Mucosa of gallbladder (tissue), 1 donor: Measurements from ENCODE around the gene LTBP2. TPM values are rescaled to one million over a fixed set of nuclear protein-coding genes. Genes with fewer than 3 reads are reported as not detected.

Source experiments
- DNase-seq: peaks from one replicate; pipeline ENCODE4 v3.0.0-alpha.2; 2020; ENCODE audit warnings: low spot score
- total RNA-seq: library from RNA; stranded (reverse); gene quantifications from one replicate; pipeline ENCODE4 v1.2.1, GENCODE V29; 2021
- donor health status: DM: no; HTN: no; CAD: no.

The LTBP2 gene
- total RNA-seq, 1 donor from 2014 or later: 84.9 TPM

DNA sequence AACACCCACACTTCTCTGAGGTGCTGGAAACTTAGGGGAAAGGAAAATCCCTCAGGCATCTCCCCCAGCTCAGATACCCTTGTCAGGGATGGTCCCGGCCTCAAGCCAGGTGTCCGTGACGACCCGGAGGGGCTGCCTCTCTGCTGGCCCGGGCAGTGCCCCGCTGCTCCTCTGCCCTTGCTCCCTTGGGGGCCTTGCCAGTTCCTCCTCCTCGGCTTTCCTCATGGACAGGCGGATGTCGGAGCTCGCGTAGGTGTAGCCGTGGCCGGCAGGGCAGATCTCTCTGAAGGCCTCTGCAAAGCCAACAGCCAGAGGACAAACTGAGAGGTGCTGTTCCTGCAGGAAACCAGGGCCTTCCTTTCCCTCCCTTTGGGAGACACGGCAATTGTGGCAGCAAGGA is 83.6 kb downstream of the LTBP2 start:
- DNase-seq: no peak

DNA sequence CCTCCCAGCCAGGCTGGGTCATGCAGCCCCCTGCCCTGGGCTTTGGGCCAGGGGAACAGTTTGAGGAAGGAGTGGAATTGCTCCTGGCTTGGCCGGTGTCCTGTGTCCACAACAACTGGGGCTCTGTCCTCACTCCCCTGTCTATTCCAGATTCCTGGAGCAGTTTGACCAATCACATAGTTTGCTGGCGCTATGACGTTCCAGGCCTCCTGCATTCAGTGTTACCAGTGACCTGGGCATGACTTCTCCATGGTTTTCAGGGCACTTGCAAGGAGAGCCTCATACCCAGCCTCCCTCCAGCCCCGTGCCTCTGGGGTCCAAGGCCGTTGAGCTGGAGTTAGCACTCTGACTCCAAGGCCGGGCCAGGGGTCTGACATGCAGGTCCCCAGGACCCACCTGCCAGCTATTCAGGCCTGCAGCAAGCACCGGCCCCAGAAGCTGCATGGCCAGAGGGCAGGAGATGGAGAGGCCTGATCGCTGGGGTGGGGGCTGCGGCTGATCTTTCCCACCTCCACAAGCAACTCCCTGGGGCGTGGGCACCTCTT is 84.2 kb downstream of the LTBP2 start:
- DNase-seq: no peak

DNA sequence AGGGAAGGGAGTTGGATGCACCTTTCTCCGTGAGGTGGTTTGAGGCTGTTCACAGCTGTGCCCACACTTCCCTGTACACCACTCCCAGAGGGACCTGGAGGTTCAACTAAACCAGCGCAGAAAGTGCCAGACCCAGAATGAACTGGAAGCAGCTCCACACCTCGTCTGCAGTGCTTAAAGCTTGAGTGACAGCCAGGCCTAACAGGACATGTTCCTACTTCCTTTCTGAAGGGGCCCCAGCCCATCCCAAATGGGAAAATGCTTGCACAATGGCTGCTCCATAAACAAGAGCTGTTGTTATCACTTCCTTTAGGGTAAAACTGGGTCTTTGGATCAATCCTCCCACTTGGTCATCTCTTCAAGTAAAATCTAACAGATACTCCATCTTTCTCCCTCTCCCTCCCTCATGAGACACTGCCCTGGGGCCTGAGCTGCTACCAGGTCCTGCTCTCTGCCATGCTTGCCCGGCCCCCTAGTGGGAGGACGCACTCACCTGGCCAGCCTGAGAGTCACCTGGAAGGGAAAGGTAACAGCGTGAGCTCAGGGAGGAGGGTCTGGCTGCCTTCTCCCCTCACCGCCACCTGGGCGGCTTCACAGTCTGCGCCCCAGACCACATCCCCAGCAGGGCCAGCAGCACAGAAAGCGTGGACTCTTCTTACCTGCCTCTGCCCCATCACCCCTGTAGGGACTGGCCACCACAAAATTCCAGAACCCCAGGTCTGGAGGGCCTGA is 85.0 kb downstream of the LTBP2 start:
- DNase-seq: no peak

DNA sequence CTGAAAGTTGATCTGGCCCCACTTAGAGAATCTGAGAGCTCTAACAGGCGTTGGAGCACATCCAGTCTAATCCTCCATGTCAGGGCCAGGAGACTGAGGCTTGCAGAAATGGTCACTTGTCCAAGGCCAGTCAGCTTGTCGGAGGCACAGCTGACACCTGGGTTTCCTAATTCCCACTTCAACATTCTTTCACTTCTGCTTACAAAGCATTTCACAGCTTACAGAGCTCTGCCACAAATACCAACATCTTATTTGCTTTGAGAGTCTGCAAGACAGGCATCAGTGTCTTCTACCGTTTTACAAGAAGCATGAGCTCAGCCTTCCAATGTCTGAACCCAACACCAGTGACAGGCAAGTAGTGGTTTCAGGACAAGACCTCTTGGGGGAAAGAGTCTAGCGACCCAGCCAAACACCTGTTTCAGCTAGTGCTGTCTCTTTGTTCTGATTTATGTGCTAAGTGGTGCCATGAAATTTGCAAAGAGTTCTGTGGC is 86.6 kb downstream of the LTBP2 start:
- DNase-seq: no peak

DNA sequence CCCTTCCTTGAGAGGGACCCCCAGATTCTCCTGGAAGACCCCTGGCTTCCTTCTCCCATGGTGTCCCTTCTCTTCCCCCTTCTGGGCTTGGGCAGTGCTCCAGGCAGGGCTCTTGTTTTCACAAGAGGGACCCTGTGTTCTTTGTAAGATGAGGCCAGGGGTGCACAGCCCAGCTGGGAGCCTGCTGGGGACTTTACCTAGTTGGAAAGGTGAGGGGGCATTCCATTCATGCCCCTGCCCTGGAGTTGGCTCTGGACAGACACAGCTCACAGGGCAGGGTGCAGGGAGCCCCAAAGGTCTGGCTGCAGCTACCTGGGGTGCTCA is 87.3 kb downstream of the LTBP2 start:
- no peak for DNase-seq

DNA sequence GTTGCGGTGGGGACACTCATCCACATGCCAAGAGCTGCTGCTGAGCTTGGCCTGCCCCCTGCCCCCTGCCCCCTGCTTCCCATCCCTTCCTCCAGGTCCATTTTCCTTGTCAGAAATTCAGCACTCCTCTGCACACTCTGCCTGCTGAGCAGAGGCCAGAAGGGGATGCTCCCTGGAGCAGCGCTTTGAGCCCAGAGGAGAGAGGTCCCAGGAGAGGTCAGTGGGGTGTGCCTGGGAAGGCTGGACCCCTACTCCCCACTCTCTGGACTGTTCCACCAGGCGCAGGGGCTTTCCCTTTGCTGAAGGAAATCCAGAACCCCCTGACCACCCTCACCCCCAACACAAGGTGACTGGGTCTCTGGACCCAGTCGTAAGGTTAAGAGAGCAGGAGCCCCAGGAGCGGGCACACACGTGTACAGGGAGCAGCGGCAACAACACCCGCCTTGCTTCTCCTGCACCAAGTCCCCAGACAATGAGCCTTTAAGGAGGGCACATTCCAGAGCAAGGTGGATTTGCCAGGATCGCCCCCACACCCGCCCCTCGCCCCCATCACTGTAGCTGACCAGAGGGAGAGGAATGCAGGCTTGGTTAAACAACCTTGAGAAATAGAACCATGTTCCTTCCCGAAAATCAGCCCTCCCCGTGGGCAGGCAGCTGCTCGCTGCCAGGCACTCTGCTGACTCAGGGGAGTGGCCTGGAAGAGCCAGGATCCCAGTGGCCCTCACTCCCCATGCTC is 87.8 kb downstream of the LTBP2 start:
- DNase-seq: no peak

DNA sequence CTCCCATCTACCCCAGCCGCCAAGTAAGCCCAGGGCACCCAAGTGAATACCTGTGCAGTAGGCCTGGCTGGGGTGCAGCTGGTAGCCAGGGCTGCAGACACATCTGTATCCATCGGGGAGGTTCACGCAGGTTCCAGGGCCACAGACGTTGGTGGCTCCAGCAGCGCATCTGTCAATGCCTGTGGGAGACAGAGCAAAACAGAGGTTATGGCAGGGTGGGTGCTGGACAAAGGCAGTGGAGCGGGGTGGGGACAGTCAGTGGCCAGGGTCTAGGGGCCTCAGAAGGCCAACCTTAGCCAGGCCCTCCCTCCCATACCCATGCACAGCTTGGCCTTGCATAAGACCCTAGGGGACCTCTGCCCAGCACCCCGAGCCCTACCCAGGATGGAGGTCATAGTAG is 89.3 kb downstream of the LTBP2 start:
- no peak for DNase-seq

DNA sequence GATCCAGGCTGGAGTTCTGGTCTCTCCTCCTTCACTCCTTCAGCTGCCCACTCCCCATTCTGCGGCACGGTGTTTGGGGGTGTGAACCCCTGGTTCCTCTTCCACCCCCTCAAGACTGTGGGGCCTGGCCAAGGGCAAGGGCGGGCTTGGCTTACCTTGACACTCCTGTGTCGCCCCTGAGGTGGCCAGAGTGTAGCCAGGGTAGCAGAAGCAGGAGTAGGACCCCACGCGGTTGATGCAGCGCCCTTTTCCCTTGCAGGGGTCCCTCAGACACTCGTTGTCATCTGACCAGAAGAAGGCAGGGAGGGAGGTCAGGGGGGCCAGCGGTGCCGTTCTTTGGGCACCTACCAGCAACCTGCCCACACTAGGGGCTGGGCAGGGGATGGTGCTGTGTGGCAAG is 90.3 kb downstream of the LTBP2 start:
- no peak for DNase-seq

DNA sequence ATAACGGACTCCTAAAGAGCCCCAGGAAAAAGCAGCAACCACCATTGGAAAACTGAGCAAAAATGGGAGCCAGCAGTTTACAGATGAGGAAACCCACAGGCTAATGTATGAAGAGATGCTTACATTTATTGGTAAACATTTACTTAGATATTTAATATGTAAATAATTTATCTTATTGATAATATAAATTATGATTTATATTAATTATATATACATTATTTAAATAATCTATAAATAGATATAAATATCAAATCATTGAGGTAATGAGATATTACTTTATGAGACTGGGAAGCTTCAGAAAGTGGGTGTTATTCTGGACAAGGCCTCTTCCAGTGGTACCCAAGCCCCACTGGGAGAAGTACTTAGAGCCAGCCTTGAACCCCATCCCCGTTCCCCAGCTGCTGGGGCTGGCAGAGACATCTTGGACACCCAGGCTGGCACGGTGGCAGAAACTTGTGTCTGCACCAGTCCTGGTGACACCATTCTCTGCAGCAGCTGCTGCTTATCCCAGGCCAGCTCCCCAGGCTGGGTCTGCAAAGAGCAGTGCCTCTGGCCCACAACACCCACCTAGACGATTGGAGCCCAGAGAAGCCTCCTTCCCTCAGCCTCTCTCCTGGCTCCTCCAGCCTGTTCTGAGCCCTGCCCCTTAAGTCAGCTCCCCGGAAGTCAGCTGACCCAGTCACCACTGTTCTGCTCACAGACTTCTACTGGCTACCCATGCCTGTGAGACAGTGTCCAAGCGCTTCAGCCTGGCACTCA is 92.5 kb downstream of the LTBP2 start:
- DNase-seq: no peak

DNA sequence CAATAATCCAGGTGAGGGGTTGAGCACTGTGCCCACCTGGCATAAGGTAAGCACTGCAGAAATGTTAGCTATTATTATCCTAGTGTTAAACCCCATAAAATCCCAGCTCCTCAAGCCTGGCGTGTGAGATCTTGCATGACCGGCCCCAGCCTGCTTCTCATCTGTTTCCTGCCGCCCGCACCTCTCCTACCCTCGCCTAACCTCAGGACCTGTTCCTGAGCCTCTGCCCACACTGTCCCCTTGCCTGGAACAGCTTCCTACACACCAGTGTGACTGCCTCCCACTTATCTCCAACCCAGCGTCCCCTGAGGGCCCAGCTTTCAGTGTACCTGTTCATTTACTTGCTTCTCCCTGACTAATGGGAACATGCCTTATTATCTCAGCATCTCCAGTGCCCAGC is 93.8 kb downstream of the LTBP2 start:
- DNase-seq: no peak

DNA sequence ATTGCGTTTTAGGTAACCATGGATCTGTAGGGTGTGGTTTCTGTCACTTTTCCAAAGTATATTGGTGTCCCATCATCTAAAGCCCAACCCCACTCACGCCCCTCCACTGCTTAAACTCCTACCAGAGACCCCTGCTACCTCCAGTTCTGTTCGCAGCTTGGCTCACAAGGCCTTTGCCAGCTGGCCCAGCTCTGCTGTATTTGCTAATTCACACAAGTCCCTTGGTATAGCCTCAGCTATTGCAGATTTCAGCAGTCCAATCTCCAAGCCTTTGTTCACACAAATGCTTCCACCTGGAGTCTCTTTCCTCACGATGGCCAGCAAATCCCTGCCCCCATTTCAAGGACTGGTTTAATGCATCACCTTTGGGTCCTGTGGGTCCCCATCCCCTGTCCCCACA is 94.3 kb downstream of the LTBP2 start:
- no peak for DNase-seq

DNA sequence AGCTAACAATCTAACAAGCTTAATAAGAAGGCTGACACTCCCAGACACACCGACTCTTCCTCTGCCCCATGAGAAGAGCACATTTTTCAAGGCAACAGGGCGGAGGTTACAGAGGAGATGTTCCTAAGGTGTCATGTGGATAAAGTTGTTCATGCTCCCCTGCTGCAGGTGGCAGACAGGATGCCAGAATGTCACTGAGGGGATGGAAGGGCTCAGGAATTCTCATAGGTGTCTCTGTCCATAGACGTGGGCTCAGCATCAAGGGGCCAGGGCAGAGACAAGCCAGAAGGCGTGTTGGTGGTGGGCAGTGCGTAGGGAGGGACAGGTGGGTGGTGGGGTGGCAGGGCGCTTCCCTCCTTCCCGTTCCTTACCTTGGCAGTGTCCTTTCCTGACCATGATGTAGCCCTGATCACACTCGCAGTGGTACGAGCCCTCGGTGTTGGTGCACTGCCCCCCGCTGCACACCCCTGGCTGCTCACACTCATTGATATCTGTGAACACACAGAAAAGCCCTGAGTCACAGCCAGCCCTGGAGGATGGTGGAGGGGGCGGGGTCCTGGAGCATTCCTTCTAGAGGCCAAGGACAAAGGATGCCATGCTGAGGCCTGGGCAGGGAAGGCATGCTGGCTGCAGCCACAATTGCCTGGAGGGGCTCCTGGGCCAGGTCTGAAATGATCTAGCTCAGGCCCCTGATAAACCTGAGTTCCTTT is 95.4 kb downstream of the LTBP2 start:
- no peak for DNase-seq

DNA sequence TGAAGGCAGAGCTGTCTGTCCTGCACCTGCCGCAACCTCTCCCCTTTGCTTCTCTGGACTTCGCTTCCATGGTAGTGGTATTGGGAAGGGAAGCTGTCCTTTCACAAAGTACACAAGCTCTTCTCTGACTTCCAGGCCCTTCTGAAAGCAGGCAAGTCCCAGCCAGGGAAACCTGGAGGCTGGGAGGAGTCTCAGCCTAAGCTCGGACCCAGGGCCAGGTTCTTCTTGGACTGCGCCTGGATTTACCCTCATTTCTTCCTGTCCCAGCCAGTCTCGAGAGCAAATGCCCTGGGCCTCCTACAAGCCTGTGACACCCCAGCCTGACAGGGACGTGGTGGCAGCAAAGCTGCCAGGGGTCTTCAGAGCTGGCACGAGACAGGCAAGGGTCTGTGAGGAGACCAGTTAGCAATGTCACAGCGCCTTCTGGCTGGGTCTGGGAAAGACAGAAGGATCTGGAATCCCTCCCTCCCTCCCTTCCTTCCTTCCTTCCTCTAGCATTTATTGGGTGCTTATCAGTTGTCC is 96.1 kb downstream of the LTBP2 start:
- no peak for DNase-seq

DNA sequence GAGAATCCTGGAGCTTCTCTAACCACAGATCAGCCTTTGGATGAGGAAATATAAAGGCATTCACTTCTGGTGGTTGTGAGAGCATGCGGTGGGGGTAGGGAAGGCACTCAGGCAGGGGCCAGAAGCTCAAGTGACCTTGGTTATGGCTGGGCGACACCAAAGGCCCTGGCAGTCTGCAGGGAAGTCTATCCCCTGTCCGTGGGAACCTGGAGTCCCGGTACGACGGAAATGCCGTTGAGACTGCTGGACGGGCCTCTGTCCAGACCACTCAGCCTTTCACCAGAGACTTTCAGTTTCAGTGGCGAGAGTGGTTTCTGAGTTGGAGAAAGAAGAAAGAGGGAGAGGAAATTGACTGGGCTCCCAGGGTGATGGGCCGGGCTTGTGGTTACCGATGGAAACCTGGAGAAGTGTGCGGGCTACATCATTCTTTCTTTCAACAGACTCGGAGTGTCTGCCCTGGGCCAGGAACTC is 97.5 kb downstream of the LTBP2 start:
- no peak for DNase-seq

DNA sequence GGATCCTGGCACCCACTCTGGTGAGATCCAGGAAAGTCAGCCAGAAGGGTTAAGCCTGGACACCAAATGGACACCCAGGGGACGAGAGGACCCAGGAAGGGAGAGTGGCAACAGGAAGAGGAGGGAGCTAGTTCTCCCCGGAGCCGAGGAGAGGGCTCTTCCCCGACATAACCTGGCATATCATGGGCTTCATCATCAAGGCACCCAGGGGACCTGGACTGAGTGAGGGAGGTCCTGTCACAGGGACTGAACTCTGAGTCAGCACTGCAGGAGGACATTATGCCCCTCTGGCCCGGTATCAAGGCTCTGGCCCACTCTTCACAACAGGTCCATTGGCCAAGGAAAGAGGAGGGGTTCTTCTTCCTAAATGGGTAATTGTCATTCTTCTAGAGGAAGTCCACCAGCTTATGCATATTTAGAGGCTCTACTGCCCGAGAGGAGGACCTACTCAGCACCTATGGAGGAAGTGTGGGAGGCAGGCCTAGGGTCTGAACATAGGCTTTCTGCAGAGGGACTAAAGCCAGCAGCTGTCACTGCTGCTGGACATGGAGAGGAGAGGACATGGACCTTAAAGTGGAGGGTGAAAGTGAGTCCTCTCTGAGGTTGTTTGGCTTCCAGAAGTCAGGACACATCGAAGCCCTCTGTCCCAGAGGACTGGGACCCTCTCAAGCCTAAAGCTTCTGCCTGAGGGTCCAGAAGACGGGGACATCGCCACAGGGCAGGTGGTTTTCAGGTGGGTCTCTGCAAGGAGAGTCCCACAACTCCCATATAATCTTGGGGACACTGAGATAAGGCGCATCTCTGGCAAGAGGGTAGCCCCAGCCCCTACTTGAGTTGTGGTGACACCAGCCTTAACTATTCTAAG is 99.8 kb downstream of the LTBP2 start:
- no peak for DNase-seq

DNA sequence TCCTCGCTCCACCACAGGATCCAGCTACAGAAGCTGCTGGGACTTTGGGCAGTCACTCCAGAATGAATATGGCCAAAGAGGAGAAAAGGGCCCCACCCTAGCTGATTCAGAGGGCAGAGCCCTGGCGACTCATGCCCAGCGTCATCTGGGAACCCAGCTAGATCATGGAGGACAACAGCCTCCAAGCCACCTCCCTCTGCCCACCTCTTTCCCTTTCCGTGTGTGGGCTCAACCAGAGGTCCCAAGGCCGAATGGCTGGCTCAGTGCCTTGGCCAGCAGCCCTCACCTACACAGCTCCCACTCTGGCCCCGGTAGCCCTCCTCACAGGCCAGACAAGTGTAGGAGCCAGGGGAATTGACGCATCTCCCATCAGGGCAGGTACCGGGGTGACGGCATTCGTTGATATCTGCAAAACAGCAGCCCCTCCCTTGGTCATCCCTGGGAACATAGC is 101.1 kb downstream of the LTBP2 start:
- no peak for DNase-seq

DNA sequence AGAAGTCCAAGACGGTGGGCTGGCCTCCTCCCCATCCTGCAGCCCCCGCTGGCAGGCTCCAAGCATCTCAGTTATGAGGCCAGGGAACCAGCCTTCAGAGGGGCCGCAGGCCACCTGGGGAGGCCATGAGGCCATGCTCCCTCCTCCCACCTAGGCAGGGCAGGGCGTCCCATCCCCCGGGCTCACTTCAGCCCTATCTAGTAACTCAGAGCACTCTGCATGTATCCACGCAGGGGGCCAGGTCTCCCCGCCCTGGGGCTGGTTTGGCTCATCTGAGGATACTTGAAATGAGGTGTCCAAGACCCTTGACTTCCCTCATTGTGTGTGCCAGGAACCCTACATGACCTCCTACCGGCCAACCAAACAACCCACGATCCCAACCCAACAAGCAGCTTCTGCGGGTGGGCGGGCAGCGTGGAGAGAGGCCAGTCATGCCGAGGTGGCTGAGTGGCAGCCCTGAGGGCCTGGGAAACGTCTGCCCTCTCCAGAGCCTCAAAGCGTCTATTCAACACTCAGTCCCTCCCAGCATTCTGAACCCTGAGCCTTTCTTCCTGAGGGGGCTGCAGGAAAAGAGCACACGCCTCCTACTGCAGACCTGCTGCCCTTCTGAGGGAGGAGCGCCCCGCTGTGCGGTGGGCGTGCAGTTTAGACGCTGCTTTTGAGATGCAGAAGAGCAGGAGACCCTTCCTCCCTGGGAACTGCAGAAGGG is 101.7 kb downstream of the LTBP2 start:
- DNase-seq: no peak

DNA sequence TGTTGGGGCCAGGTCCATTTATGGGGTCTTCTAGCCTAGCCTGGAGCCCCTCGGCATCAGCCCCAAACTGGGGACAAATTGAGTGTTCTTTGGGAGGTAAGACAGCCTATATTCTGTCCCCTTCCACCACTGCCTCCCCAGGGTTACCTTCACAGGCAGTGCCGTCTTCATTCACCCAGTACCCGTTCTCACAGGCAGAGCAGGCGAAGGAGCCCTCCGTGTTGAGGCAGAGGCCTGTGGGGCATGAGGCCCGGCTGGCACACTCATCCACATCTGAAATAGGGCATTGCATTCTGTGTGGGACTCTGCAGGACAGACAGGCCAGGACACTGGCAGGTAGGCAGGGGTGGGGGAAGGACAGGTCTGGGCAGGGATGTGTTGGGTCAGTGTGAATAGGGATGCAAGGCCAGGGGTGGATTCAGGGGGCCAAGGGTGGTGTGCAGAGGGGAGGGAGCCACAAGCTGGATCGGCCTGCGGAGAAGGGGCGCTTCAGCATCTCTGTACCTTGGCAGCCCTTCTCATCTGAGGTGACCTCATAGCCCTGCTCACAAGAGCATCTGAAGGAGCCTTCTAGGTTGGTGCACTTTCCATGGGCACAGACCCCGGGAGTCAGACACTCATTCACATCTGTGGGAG is 102.3 kb downstream of the LTBP2 start:
- no peak for DNase-seq

DNA sequence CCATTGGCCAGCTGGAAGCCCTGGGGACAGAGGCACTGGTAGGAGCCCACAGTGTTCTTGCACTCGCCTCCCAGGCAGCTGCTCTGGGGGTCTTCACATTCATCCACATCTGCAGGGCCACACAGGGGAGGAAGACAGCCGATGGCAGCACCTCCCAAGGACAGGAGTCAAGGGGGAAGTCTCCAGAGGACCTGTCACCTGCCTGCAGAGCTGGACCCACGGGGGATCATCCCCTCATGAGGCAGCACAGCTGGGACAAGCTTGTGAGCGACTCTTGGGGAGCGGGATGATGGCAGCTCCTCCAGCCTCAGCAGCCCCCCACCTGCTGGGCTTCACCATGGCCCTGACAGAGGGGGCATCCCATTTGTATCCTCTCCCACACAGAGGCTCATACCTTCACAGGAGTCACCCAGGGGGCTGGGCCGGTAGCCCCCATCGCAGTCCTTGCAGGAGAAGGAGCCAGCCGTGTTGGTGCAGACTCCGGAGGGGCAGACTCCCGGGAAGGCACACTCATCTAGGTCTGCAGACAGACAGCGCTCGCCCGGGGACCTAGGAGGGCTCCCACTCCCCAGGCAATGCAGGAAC is 103.1 kb downstream of the LTBP2 start:
- DNase-seq: no peak
